Activated T-cell treated with anti-CD3 and anti-CD28 coated beads for 48 hours (primary cell): ENCODE data around the gene RAB43.

ENCODE experiments used
- DNase-seq: peaks from one replicate; pipeline ENCODE4 v3.0.0-alpha.2; 2020; ENCODE audit warnings: low read depth

The RAB43 gene

DNA sequence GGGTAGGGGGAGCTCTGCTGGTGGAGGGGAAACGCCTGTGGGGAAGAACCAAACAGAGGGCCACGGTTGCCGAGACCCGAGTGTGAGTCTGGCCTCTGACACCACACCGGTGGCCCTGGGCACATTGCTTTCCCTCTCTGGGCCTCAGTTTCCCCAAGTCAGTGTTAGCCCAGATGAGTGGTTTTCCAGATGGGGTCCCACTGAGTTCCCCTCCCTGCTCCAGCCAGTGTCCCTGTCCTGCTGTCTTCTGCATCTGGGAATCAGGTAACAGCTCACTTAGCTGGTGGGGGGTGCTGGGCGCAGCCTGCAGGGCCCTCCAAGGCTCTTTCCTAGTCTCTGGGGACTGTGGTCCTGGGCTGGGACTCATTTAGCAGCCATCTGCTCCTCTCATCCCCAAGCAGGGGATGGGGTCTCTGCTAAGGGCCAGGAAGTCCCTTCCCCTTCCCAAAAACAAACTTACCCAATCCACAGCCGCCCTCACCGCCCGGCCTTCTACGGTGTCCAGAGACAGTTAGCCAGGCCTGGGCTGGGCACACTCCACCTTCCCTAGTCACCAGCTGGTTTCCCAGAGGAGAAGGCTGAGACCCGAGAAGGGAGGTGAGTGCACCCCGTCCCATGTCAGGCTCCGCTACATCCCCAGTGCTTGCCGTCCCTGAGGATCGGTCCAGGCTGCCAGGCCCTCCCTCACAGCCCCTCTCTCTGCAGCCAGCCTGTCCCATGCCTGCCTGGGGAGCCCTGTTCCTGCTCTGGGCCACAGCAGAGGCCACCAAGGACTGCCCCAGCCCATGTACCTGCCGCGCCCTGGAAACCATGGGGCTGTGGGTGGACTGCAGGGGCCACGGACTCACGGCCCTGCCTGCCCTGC, 60.3 kb downstream of the RAB43 start:
- DNase-seq: no peak

DNA sequence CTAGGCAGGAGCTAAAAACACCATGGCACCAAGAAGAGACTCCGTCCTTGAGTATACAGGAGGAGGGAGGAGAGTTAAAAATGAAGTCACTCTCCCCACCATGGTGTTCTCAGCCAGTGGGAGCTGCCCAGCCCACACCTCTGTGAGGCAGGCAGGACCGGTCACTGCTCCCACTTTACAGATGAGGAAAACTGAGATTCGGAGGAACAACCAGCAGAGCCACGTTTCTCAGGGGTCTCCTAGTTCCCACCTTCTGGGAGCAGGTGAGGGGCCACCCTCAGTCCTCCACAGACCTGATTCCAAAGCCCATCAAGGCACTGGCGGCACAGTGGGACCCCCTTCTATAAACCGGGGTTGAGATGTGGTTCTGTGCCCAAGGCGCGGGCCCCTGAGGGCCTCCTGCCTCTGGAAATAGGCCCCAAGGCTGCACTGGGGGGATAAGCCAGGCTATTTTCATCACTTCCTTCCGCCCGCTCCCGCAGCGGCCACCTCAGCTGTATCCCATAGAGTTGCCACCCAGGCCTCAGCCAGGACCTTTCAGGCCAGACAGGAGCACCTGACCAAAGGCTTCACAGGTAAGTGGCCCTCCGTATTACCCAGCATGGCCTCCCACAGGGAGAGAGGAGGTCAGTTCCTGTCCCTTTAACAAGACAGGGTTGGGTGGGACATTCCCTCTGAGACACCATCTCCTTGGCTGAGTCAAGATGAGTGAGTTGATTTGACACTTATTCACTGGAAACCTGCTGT, 61.2 kb downstream of the RAB43 start, which contains the start of gene GP9:
GP9 (plus strand) TSS at position 504 of the 747 bp plus-strand sequence. CDS start 961 bp downstream, outside the sequence.
- no peak for DNase-seq

DNA sequence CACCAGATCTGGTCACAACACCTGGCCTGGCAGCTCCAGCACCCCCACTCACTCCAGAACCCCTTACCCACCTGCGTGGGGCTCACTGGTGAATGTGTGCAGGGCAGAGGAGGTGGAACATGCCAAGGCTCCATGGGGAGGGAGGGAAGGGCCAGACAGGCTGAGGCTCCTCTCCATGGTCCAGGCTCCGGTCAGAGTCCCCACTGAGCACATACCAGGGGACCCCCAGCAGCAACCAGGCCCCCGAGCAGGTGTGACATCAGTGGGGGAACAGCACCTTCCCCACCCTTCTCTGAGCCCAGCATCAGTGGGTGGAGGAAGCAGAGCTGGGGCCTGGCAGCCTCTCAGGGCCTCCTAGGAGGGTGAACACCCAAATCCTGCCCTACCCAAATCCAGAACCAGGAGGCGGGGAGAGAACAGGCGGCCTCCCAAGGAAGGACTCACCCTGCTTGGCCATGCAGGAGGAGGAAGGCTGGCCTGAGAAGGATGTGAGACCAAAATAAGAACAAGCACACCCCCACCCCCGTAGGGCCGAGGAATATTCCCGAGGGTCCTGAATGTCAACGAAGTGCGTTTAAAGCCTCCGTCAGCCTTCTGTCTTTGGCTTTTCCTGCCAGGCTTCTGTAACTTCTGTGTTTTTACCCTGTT, 62.2 kb downstream of the RAB43 start:
- DNase-seq: no peak

GRCh38 chr3:129058441-129059200, 63.0 kb downstream of the RAB43 start:
- DNase-seq: no peak

GRCh38 chr3:129057249-129057648, 64.4 kb downstream of the RAB43 start:
- DNase-seq: no peak

DNA sequence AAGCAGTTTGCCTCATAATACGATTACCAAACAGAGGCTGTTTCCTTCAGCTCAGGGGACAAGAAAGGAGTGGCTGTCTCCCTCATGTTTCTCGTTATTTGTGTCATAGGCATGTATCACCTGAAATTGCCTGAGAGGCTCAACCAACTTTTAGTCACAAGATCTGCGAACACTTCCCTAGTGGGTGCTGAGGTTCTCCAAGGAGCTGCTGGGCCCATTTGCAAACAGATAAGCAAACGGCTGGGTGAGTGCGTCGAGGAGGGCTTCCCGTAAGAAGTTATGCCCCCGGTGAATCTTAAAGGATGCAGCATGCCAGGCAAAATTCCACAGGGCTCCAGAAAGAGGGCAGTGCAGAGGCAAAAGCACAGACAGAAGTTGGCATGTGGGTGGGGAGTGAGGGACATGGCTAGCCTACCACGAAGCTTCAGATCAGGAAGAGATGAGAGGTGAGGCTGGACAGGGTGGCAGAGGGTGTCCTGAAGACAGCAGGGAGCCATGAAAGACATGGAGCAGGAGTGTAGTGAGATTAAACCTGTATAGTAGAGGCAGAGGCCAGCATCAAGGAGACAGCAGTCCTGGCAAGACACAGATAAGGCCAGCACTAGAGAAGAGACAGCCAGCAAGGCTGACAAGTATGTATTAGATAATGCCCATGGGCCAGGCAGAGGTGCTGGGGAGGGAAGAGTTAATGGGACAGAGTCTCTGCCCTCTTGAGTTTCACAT, 65.0 kb downstream of the RAB43 start:
- DNase-seq: no peak

DNA sequence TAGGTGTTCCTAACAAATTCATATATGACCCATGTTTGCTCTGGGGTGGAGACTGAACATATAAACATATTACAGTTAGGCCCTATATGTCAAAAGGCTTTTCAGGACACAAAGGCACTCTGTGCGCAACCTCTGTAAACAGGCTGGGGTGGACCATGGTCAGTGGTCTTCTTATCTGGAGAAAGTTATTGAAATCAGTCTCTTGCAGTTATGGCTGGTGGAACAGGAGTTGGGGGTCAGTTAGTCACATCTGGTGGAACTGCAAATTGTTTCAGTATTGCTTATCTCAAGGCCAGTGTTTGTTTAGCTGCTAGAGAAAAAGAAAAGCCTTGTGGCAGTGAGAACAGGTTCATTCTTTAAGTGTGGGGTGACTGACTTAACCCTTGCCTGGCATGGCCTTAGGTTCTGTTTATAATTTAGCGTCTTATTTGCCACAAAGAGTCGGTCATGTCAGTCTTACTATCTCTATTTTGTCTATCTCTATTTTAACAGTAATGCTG, 66.9 kb downstream of the RAB43 start:
- DNase-seq: no peak

- no peak for DNase-seq
Measured at GRCh38 chr3:129052675-129053074, 68.9 kb downstream of the RAB43 start.

DNA sequence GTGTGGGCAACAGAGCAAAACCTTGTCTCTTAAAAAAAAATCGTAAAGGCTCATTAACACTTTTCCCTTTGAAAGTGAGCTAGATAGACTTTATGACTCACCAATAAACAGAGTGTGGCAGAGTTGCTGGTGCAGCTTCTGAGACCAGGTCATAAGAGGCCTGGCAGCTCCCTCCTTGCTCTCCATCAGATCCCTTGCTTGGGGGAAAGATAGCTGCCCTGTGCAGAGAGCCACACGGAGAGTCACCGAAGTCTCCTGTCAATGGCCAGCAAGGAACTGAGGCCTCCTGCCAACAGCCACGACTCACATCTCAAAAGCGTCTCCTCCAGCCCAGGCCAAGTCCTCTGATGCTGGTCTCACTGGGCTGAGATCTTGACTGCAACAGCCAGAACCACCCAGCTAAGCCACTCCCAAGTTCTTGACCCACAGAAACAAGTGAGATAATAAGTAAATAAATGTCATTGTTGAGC, 69.7 kb downstream of the RAB43 start:
- DNase-seq: no peak

- DNase-seq: no peak
Measured at GRCh38 chr3:129050556-129051295, 70.9 kb downstream of the RAB43 start.

DNA sequence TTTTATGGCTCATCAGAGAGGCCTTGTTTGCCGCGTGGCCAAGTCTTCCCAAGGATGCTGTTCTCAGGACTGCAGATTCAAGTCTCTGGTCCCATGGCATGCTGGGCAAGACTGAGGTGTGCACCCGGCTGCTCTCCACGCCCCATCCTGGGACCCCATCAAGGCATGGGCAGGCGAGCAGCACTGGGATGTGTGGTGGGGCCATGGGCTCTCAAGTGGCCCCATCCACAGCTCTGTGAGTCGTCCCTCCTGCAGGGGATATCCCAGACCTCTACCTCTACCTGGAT, 74.1 kb downstream of the RAB43 start:
- no peak for DNase-seq

DNA sequence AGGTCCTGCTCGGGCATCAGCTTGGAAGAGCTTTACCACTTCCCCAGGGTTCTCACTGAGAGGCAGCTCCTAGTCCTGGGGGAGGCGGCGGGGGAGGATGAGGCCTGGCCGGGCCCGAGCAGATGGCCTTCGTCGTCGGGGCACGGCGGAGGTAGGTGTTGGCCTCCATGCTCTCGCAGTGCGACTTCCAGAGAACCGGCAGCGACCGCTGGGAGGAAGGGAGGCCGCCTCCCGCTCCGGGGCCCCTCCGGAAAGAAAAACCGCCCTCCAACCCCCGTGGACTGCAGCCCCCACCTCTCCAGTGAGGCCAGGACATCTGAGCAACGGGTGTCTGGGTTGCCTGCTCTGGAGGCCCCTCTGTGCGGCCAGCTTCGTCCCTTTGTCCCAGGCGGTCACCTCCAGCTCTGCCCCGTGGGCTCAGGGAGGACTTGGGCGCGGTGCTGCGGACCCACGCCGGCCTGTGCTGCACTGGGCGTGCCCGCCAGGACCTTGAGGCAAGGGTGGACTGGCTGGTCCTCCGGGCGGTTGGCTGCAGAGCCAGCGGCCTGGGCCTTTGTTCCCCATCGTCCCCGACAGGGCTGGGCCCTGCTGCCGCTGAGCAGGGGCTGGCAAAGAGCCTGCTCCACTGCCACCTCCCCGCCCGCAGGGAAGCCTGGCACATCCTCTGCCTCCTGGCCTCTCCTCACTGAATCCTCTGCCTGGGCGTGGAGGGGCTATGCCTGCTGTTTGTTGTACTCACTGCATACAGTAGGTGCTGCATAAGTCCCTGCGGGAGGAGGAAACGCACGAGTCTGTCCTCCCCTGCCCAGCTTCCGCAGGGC, 74.7 kb downstream of the RAB43 start:
- no peak for DNase-seq

GRCh38 chr3:129046037-129046731, 75.4 kb downstream of the RAB43 start:
- DNase-seq: no peak

DNA sequence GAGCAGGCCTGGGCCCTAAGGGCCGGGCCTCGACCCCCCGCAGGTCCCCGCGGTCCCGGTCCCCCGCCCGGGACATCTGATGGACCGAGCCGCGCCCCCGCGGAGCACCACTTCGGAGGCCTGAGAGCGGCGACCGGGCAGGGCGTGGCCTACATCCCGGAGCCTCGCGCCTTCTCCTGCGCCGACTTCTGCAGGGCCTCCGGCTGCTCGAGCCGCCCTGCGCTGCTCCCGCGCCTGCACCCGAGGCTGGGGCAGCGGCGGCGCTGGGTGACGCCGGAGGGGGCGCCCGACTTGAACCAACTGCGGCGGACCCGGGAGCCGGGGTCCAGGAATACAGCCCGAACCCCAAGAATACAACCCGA, 75.9 kb downstream of the RAB43 start:
- peak; percentile 43 for DNase-seq

DNA sequence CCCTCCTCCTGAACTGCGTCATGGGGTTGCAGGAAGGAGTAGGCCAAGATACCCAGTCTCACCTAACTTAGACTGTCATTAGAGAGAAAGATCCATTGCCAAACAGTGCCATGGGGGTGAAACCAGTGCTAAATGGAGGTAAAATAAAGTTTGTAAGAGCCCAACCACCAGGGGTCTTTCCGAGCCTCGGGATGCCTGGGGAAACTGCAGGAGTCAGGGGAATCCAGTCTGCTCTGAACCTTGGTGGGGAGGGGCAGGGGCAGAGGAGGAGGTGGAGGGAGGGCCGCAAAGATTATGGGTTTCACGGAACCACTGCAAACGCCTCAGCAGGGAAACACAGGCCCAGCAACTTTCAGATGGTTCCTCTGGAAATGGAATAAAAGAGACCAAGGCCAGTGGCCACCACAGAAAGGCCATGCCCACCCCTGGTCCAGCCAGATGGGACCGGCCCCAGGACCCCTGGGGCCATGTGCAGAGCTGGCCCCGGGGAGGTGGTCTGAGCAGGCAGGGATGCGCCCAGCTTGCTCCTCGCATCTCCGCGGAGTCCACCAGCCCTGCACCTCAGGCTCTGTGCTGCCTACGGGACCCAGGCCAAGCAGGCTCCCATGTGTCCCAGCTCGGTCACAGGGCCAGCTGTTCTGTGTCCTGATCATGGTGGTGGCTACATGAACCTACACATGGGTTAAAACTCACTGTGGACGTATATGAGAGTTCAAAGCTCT, 80.9 kb downstream of the RAB43 start:
- DNase-seq: no peak

- no peak for DNase-seq
Measured at GRCh38 chr3:129040039-129040336, 81.6 kb downstream of the RAB43 start.

DNA sequence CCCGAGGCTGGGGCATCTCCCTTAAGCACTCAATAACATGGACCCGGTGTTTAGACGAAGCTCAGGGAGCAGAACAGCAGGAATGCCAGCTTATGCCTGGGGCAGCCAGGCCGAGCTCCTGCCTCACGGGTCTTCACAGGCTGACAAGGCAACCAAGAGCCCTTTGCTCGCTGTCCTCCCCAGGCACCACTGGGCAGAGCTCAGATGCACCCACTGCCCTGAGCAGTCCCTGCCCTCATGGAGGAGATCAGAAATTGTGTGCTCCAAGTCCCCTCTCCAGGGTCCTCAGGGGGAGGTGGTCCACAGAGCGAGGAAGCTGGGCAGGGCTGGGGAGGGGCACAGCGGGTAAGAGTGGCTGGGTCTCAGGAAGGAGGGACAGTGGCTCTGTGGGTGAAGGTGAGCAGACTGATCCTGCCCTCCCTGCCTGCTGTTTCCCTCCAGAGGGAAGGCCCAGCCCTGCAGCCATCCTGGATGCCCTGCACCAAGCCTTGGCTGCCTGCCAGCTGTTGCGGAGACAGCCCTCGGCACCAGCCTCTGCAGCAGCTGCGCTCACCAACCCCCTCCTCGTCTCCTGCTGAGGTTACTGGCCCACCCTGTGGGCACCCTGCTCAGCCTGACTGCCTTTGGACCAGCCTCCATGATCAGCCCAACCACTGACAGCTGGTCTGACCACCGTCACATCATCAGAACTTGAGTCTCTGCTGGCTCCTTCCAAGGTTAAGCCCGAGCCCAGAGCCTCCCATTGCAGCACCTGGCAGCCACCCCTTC, 82.1 kb downstream of the RAB43 start:
- DNase-seq: no peak
